ENCODE results near the gene CAPN10. TPM values are rescaled to one million over a fixed set of nuclear protein-coding genes. Genes with fewer than 3 reads are reported as not detected.

The CAPN10 gene
- total RNA-seq, 4 donors from 2014 or later, result 9.9 to 23.3 (median 13.7) TPM

DNA sequence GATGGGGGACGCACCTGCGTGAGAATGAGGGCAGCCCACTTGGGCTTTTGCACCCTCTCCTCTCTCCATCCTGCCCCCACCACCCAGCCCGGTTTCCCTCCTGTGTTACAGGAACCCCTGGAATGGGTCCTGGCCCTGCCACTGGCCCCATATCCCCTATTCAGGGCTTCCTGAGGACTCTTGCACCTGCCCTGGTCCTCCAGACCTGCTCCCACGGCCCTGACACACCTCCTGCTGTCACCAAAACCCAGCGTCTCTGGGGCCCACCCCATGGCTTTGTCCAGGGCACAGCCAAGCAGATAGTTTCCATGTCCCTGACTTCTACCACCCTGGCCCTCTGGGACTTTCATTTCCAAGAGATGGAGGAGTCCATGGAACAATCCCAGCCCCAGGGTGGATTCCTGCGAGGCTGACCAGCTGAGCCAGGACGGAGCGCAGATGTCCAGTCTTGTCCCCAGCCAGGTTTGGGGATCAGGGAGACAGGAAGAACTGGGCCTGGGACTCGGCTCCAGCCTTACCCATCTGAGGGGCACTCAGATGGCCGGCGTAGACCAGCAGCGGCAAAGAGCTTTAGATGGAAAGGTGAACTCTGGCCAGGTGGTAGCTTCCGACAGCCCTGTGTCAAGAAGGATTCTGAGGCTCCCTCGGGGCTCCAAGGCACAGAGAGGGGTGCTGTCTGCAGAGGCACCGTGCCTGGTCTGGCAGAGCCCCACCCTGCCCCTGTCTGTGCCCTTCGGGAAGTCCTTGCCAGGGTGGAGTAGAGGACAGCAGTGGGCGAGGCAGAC lies 50.8 kb downstream of the CAPN10 start:
- H3K27ac ChIP-seq, result peak overlapping the region in 1 of 4 donors; percentile 73
- intact Hi-C loops (cut with DNase I), result no loop called here
- no peak for DNase-seq
- TF ChIP-seq, protein P1, sequence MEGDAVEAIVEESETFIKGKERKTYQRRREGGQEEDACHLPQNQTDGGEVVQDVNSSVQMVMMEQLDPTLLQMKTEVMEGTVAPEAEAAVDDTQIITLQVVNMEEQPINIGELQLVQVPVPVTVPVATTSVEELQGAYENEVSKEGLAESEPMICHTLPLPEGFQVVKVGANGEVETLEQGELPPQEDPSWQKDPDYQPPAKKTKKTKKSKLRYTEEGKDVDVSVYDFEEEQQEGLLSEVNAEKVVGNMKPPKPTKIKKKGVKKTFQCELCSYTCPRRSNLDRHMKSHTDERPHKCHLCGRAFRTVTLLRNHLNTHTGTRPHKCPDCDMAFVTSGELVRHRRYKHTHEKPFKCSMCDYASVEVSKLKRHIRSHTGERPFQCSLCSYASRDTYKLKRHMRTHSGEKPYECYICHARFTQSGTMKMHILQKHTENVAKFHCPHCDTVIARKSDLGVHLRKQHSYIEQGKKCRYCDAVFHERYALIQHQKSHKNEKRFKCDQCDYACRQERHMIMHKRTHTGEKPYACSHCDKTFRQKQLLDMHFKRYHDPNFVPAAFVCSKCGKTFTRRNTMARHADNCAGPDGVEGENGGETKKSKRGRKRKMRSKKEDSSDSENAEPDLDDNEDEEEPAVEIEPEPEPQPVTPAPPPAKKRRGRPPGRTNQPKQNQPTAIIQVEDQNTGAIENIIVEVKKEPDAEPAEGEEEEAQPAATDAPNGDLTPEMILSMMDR (IDR thresholded peaks at IDR 0.05), result no peak
- no peak for TF ChIP-seq POLR2A (IDR thresholded peaks at IDR 0.05)
- H3K36me3 ChIP-seq, result no peaks in the 10 kb centered on the region
- peaks cover 0 to 25% (median 7%) of the 10 kb centered on the region in 3 donors for H3K9me3 ChIP-seq
- 30 to 68% methylated on average over 2 to 11 of the region's 17 CpGs for WGBS, 2 donors
- H3K4me1 ChIP-seq, result peaks cover 0 to 12% (median 0%) of the 10 kb centered on the region in 3 donors
- no peak overlapping the region for H3K4me3 ChIP-seq
- peaks cover 0 to 42% (median 0%) of the 10 kb centered on the region in 4 donors for H3K27me3 ChIP-seq

DNA sequence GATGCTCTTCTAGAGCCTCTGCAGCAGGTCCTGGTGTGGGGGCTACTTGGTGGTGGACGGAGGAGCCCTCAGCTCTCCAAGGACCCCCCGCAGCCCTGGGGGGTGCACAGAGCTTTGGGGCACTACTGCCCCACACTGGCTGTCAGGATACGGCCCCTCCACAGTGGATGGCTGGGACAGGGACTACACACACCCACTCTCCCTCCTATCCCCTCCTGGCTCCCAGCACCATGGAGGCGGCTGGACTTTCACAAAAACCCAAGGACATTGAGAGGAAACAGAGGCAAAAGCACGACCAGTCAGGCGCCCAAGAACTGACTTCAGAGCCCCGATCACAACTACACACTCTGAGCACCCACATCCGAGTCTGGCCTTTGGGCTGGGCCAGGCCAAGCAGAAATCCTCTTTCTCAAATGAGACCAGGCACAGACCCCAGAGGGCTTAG lies 51.4 kb downstream of the CAPN10 start:
- Histone ChIP-seq H3K27me3 (peaks cover 0 to 48% (median 0%) of the 10 kb centered on the region in 4 donors), H3K4me1 (peaks cover 0 to 12% (median 0%) of the 10 kb centered on the region in 3 donors), H3K36me3 (no peaks in the 10 kb centered on the region), H3K27ac (peak overlapping the region in 1 of 4 donors; percentile 73), H3K4me3 (no peak overlapping the region), H3K9me3 (peaks cover 0 to 25% (median 7%) of the 10 kb centered on the region in 3 donors)
- no peak for DNase-seq
- TF ChIP-seq, protein P1 (IDR thresholded peaks at IDR 0.05), result no peak
- no peak for TF ChIP-seq POLR2A (IDR thresholded peaks at IDR 0.05)
- WGBS, 2 donors, result 69 to 100% methylated on average over 2 to 4 of the region's 8 CpGs
- intact Hi-C loops (cut with DNase I), result no loop called here

DNA sequence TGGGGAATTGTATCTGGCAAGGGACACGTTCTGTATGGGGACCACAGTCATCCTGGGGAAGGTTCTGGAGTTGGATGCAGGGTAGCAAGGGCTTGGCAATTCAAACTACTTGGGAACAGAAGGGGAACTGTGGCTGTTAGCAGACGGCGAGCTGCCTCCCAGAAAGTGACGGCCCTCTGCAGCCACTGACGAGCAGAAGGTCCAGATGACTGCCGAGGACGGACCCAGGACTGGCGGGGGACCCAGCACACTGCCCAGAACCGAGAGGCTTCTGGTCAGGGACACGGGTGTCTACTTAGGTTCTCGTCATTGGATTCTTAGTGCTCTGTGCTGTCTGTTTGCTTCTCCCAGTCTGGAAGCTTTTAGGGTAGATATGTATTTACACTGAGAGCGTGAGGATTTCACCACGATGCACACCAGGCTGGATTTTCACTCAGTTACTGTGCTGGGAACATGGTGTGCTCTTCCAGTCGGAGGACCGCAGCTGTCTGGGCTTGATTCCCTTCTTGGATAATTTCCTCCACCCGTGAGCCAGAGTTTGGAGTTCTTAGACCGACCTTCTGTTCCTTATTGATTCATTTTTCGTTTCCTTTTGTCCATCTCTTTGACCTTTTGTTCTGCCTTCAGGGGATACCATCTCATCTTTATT lies 52.1 kb downstream of the CAPN10 start:
- WGBS, 2 donors, result 50 to 58% methylated on average over 16 to 18 of the region's 18 CpGs
- peaks cover 0 to 18% (median 5%) of the 10 kb centered on the region in 3 donors for H3K9me3 ChIP-seq
- no peak for DNase-seq
- intact Hi-C loops (cut with DNase I), result no loop called here
- peaks cover 0 to 55% (median 0%) of the 10 kb centered on the region in 4 donors for H3K27me3 ChIP-seq
- H3K36me3 ChIP-seq, result no peaks in the 10 kb centered on the region
- no peak for TF ChIP-seq POLR2A (IDR thresholded peaks at IDR 0.05)
- TF ChIP-seq, protein P1 (IDR thresholded peaks at IDR 0.05), result no peak
- peak overlapping the region in 2 of 4 donors; percentile 65 to 73 for H3K27ac ChIP-seq
- H3K4me1 ChIP-seq, result peaks cover 0 to 12% (median 0%) of the 10 kb centered on the region in 3 donors
- no peak overlapping the region for H3K4me3 ChIP-seq

DNA sequence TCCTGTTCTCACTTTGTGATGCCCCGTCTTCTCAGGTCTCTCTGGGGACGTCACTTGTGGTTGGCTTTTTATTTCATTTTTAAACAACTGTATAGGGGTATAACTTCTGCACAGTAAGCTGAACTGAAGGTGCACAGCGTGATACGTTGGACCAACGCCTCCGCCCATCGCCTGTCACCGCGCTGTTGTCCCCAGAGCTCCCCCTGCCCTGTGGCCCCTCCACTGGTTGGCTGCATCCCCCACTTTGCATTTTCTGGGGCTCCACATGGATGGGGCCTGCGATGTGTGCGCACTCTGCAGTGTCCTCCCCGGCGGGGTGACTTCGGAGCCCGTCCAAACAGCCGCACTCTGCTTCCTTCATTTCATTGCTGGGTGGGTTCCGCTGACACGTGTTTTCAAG lies 53.0 kb downstream of the CAPN10 start:
- 86 to 89% methylated on average over 18 of the region's 18 CpGs for WGBS, 2 donors
- peak overlapping the region in 1 of 4 donors; percentile 68 for H3K27ac ChIP-seq
- TF ChIP-seq POLR2A (IDR thresholded peaks at IDR 0.05), result no peak
- TF ChIP-seq, protein P1 (IDR thresholded peaks at IDR 0.05), result no peak
- H3K36me3 ChIP-seq, result no peaks in the 10 kb centered on the region
- intact Hi-C loops (cut with DNase I), result no loop called here
- H3K27me3 ChIP-seq, result peaks cover 0 to 64% (median 0%) of the 10 kb centered on the region in 4 donors
- no peak for DNase-seq
- no peak overlapping the region for H3K4me3 ChIP-seq
- peaks cover 0 to 12% (median 0%) of the 10 kb centered on the region in 3 donors for H3K4me1 ChIP-seq
- H3K9me3 ChIP-seq, result peaks cover 0 to 9% (median 0%) of the 10 kb centered on the region in 3 donors

DNA sequence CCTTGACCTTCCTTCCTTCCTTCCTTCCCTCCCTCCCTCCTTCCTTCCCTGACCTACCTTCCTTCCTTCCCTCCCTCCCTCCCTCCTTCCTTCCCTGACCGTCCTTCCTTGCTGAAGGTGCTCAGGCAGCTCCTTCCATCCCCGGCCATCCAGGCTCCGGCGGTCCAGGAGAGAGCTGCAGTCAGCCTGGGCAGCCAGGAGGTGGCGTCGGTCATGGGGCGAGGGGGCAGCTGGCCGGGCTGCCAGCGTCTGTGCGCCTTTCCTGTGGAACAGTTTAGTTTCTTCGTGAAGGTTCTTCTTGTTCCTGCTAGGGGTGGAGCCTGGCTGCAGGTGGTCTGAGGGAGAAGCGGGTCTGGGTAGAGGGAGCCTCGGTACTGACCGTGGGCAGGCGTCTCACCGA lies 54.4 kb downstream of the CAPN10 start:
- intact Hi-C loops (cut with DNase I), result no loop called here
- Histone ChIP-seq H3K4me1 (peaks cover 0 to 12% (median 0%) of the 10 kb centered on the region in 3 donors), H3K36me3 (no peaks in the 10 kb centered on the region), H3K4me3 (no peak overlapping the region), H3K27me3 (peaks cover 0 to 71% (median 0%) of the 10 kb centered on the region in 4 donors), H3K27ac (no peak overlapping the region), H3K9me3 (no peaks in the 10 kb centered on the region)
- WGBS, 2 donors, result no CpG with 5 or more reads among the region's 16 CpGs
- DNase-seq, result no peak
- TF ChIP-seq POLR2A (IDR thresholded peaks at IDR 0.05), result no peak
- TF ChIP-seq, protein P1 (IDR thresholded peaks at IDR 0.05), result peak in 2 of 6 experiments; percentile 16 to 37
